Measurements from ENCODE around the gene GNB1. TPM values are rescaled to one million over a fixed set of nuclear protein-coding genes. Genes with fewer than 3 reads are reported as not detected.

GNB1 gene
- total and polyA plus RNA-seq, 9 of the 15 experiments (the other 6 are each of a cell fraction or from before 2014, with no cell fraction given): 34.3 to 388 (median 114) TPM

DNA sequence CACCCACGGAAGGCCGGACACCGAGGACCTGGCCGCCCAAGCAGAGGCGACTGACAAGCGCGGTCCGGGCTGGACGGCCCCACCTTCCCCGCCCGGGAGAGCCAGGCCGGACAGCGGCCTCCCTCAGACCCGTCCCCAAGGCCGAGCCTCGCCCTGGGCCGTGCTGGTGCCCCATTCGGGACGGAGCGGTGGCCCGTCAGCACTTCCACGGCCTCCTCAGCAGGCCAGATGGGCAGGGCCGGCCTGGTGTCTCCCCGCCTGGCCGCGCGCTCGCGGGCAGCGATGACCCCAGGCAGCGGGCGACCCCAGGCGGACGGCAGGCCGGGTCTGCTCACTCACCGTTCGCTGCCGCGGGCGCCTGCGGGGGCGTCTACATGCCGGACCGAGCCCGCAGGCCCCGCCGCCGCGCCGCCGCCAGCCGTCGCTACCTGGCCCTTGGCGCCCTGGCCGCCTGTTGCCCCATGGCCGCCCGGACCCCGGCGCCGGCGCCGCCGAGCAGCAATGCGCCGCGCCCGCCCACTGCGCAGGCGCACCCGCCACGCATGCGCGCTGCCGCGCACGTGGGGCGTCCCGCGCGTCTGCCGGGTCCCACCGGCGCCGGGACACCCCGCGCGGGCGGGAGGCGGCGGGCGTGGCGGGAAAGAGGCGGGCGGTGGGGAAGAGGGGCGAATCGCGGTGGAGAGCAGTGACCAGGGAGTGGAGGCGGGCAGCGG lies 112.8 kb downstream of the GNB1 start, which contains the start of gene NADK:
Gene NADK (minus strand): TSS at position 521 of the 713 bp plus-strand sequence. CDS start 13,064 bp downstream, outside the sequence.
- Histone ChIP-seq H3K9ac (ENCODE audit: insufficient read depth in 1 of 2, low read depth in 2 of 2, low read length in 2 of 2) (peak within 1 kb of the TSS; percentile 96 to 100), H3K27ac (ENCODE audit: extremely low read depth, low read depth, low read length) (peak within 1 kb of the TSS; percentile 94), H3K4me1 (replicated peaks in 1 of 2; ENCODE audit: control insufficient read depth in 2 of 2, insufficient read depth in 2 of 2, low read length in 2 of 2) (peaks cover 65 to 73% of the 10 kb centered on the region in 2 experiments), H3K4me3 (peak within 1 kb of the TSS; percentile 88), H3K9me1 (ENCODE audit: control insufficient read depth, insufficient read depth, low read length) (no peaks in the 10 kb centered on the region), H4K20me1 (replicated peaks; ENCODE audit: control insufficient read depth, insufficient read depth, low read length) (peaks cover 16% of the 10 kb centered on the region; the same call in 1 of the 2 replicates), H3K9me3 (replicated peaks; ENCODE audit: control insufficient read depth, insufficient read depth, low read depth, low read length) (peaks cover 3% of the 10 kb centered on the region; the same call in 1 of the 2 replicates), H2AFZ (ENCODE audit: low read depth, low read length) (peak within 1 kb of the TSS; percentile 87), H3K36me3 (ENCODE audit: control insufficient read depth, insufficient read depth, low read length) (peaks cover 34% of the 10 kb centered on the region), H3K4me2 (ENCODE audit: insufficient read depth, low read length) (peak within 1 kb of the TSS; percentile 92), H3K27me3 (ENCODE audit: control insufficient read depth in 2 of 2, insufficient read depth in 2 of 2, low read length in 2 of 2) (no peaks in the 10 kb centered on the region), H3K79me2 (ENCODE audit: control insufficient read depth, insufficient read depth, low read length) (peaks cover 51% of the 10 kb centered on the region)
- POLR2A ChIA-PET: interaction anchor here (1.1 kb wide), 1 partner anchor 19 kb away, joined by 5 read pairs; no protein-coding TSS in a partner anchor
- peak; percentile 87 to 94 (median 92) for DNase-seq (ENCODE audit: extremely low read depth in 1 of 4, low spot score in 3 of 4)
- BruUV-seq (replicated peaks): no TSS peak
- CTCF ChIA-PET (ENCODE audit: low intra/inter-chr PET ratio): interaction anchor here (0.6 kb wide), 1 partner anchor 130 kb away, joined by 3 read pairs; no protein-coding TSS in a partner anchor
- FAIRE-seq: no peak
- peak; percentile 41 for ATAC-seq
- intact Hi-C loops (cut with micrococcal nuclease) (loop anchor here (2.0 kb wide), 1 partner anchor 19 kb away; no protein-coding TSS in a partner anchor), in situ Hi-C loops (cut with MboI) (no loop called here)
- under 1% methylated on average over 78 of the region's 99 CpGs for WGBS (ENCODE audit: insufficient coverage, low coverage, missing lambda C conversion rate)
- TF ChIP-seq, protein P1, sequence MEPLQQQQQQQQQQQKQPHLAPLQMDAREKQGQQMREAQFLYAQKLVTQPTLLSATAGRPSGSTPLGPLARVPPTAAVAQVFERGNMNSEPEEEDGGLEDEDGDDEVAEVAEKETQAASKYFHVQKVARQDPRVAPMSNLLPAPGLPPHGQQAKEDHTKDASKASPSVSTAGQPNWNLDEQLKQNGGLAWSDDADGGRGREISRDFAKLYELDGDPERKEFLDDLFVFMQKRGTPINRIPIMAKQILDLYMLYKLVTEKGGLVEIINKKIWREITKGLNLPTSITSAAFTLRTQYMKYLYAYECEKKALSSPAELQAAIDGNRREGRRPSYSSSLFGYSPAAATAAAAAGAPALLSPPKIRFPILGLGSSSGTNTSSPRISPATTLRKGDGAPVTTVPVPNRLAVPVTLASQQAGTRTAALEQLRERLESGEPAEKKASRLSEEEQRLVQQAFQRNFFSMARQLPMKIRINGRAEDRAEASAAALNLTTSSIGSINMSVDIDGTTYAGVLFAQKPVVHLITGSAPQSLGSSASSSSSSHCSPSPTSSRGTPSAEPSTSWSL (CRISPR knock-in tag; IDR thresholded peaks at IDR 0.05; ENCODE audit: borderline replicate concordance): no peak
- TF ChIP-seq PHTF2 (CRISPR knock-in tag; IDR thresholded peaks at IDR 0.05): no peak
- TF ChIP-seq MECOM (CRISPR knock-in tag; IDR thresholded peaks at IDR 0.05): peak; percentile 71; the same call in 1 of the 2 replicates
- TF ChIP-seq BMI1 (IDR thresholded peaks at IDR 0.05; ENCODE audit: low read length): no peak
- TF ChIP-seq STAG1 (CRISPR knock-in tag; IDR thresholded peaks at IDR 0.05; ENCODE audit: borderline replicate concordance): peak; percentile 39; the same call in 1 of the 2 replicates
- TF ChIP-seq, protein P2, sequence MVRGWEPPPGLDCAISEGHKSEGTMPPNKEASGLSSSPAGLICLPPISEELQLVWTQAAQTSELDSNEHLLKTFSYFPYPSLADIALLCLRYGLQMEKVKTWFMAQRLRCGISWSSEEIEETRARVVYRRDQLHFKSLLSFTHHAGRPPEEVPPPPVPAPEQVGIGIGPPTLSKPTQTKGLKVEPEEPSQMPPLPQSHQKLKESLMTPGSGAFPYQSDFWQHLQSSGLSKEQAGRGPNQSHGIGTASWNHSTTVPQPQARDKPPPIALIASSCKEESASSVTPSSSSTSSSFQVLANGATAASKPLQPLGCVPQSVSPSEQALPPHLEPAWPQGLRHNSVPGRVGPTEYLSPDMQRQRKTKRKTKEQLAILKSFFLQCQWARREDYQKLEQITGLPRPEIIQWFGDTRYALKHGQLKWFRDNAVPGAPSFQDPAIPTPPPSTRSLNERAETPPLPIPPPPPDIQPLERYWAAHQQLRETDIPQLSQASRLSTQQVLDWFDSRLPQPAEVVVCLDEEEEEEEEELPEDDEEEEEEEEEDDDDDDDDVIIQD (CRISPR knock-in tag; IDR thresholded peaks at IDR 0.05): no peak
- TF ChIP-seq, protein P3, sequence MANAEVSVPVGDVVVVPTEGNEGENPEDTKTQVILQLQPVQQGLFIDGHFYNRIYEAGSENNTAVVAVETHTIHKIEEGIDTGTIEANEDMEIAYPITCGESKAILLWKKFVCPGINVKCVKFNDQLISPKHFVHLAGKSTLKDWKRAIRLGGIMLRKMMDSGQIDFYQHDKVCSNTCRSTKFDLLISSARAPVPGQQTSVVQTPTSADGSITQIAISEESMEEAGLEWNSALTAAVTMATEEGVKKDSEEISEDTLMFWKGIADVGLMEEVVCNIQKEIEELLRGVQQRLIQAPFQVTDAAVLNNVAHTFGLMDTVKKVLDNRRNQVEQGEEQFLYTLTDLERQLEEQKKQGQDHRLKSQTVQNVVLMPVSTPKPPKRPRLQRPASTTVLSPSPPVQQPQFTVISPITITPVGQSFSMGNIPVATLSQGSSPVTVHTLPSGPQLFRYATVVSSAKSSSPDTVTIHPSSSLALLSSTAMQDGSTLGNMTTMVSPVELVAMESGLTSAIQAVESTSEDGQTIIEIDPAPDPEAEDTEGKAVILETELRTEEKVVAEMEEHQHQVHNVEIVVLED (CRISPR knock-in tag; IDR thresholded peaks at IDR 0.05): peak; percentile 61
- 0 out of 2 replicates have a peak, but pooled peaks have one; percentile 4 for TF ChIP-seq E2F3 (CRISPR knock-in tag; IDR thresholded peaks at IDR 0.05)
- TF ChIP-seq, protein P4, sequence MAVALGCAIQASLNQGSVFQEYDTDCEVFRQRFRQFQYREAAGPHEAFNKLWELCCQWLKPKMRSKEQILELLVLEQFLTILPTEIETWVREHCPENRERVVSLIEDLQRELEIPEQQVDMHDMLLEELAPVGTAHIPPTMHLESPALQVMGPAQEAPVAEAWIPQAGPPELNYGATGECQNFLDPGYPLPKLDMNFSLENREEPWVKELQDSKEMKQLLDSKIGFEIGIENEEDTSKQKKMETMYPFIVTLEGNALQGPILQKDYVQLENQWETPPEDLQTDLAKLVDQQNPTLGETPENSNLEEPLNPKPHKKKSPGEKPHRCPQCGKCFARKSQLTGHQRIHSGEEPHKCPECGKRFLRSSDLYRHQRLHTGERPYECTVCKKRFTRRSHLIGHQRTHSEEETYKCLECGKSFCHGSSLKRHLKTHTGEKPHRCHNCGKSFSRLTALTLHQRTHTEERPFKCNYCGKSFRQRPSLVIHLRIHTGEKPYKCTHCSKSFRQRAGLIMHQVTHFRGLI (CRISPR knock-in tag; IDR thresholded peaks at IDR 0.05): no peak
- TF ChIP-seq, protein P5, sequence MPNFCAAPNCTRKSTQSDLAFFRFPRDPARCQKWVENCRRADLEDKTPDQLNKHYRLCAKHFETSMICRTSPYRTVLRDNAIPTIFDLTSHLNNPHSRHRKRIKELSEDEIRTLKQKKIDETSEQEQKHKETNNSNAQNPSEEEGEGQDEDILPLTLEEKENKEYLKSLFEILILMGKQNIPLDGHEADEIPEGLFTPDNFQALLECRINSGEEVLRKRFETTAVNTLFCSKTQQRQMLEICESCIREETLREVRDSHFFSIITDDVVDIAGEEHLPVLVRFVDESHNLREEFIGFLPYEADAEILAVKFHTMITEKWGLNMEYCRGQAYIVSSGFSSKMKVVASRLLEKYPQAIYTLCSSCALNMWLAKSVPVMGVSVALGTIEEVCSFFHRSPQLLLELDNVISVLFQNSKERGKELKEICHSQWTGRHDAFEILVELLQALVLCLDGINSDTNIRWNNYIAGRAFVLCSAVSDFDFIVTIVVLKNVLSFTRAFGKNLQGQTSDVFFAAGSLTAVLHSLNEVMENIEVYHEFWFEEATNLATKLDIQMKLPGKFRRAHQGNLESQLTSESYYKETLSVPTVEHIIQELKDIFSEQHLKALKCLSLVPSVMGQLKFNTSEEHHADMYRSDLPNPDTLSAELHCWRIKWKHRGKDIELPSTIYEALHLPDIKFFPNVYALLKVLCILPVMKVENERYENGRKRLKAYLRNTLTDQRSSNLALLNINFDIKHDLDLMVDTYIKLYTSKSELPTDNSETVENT (CRISPR knock-in tag; IDR thresholded peaks at IDR 0.05): peak; percentile 83
- no peak for TF ChIP-seq ZNF212 (CRISPR knock-in tag; IDR thresholded peaks at IDR 0.05)
